ENCODE results near the gene AKT2.

DNA sequence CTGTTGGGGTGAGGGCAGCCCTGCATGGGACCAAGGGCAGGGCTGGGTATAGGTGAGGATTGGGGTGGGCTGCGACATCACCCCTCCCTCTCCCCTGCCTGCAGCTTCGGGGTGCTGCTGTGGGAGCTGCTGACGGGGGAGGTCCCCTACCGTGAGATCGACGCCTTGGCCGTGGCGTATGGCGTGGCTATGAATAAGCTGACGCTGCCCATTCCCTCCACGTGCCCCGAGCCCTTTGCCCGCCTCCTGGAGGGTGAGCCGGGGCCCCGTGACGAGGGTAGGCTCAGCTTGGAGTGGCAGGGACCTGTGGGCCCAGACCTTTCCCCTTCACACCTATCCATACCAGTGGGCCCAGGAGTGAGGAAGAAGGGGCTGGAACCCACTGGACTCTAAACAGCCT is 80.8 kb downstream of the AKT2 start:
- no peak for TF ChIP-seq GATA3 (IDR thresholded peaks at IDR 0.05; ENCODE audit: low read depth, low read length)
- no peak for TF ChIP-seq GATA2 (IDR thresholded peaks at IDR 0.05; ENCODE audit: low read depth, low read length)

All from SH-SY5Y (cell line).